Measurements from ENCODE around the gene CARD14.
"Not testable (repeated sequence)": the region's sequence is repeated elsewhere in the genome, so short reads cannot be mapped to it uniquely, and the experiment has no call there.

The CARD14 gene

GRCh38 chr17:80183581-80184422 is 14.0 kb downstream of the CARD14 start:
- no peak overlapping the region for H3K4me3 ChIP-seq (ENCODE audit: low read depth, low read length)

- no peak overlapping the region for H3K4me3 ChIP-seq (ENCODE audit: low read depth, low read length)
These were observed 14.5 kb downstream of the CARD14 start for GRCh38 chr17:80184423-80184714.

DNA sequence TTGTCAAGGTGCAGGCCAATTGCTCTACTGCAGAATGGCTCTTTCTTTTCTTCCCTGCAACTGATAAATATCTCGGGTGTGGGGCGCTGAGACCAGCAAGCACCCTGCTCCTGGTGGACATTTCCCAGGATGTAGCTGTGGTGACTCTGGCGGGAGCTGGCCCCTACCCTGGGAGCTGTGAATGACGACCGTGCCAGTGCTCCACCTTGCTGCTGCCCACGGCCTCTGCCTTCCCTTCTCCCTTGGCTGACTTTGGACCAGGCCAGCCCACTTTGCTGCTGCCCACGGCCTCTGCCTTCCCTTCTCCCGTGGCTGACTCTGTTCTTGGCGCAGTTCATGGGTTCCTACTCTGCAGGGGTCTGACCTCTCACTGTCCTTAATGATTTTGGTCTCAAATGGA is 16.1 kb downstream of the CARD14 start:
- no peak overlapping the region for H3K4me3 ChIP-seq (ENCODE audit: low read depth, low read length)

DNA sequence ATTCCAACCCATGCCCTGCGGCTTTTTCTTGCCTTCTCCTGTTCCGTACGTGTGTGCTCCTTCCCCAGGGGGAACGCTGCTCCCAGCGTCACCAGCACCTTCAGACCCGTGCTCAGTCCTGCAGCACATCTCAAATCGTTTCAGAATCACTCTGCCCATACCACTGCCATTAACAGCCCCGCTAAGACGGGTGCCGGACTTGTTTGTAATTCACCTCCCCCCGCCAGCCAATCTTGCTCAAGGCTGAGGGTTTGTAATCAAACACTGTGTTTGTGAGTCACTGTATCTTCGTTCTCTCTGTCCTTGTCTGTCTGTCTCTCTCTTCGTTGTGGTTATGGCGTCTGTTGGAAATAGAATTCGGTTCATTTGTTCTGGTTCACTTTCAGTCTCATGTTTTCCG is 17.3 kb downstream of the CARD14 start:
- no peak overlapping the region for H3K4me3 ChIP-seq (ENCODE audit: low read depth, low read length)

- H3K4me3 ChIP-seq (ENCODE audit: low read depth, low read length): no peak overlapping the region
These were observed 17.7 kb downstream of the CARD14 start for GRCh38 chr17:80187515-80187941.

- H3K4me3 ChIP-seq (ENCODE audit: low read depth, low read length): no peak overlapping the region
These were observed 19.8 kb downstream of the CARD14 start for GRCh38 chr17:80189611-80190010.

DNA sequence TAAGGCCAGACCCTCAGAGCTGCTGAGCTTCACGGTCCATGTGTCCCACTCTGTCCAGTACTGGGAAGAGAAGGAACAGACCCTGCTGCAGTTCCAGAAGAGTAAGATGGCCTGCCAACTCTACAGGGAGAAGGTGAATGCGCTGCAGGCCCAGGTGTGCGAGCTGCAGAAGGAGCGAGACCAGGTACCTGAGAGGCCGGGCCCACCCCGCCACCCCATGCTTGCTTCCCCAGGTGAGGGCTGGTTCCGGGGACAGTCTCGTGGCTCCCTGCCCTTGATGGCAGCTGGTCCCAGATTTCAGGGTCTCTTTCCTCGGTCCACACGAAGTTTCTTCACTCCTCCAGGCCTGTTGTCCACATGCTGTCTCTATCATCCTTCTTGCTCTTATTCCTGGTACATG is 20.9 kb downstream of the CARD14 start:
- H3K4me3 ChIP-seq (ENCODE audit: low read depth, low read length): no peak overlapping the region

GRCh38 chr17:80191192-80191591 is 21.4 kb downstream of the CARD14 start:
- H3K4me3 ChIP-seq (ENCODE audit: low read depth, low read length): no peak overlapping the region

DNA sequence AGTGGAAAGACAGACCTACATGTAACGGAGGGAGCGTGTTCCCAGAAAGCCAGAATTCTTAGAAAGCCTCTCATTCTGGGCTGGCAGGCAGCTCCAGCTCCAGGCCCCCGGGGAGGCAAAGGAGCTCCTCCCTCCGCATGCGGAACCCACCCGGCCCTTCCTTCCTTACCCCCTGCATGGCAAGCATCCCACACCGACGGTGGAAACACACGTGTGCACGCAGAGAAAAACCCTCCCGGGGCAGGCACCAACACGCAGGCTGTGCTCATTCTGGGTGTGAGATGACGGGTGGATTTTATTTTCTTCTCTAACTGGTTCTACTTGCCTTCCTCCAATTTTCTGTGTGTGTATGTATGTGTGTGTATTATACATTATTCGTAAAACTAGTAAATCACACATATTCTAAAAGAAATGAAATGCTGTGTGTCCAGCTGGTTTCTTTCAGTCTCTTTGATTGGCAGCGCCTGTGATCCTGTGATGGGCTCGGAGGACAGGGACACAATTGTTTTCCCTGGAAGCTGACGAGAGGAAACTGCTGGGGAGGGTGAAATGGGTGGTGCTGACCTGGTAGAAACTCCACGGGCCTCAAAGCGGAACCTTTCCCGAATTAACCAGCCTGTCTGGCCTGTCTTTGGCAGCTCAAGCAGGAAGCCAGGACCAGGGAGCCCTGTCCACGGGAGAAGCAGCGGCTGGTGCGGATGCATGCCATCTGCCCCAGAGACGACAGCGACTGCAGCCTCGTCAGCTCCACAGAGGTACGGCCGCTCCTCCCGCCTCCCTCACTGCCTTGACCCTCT is 22.2 kb downstream of the CARD14 start:
- H3K4me3 ChIP-seq (ENCODE audit: low read depth, low read length): no peak overlapping the region

- H3K4me3 ChIP-seq (ENCODE audit: low read depth, low read length): no peak overlapping the region
These were observed 25.3 kb downstream of the CARD14 start for GRCh38 chr17:80195141-80195540.

GRCh38 chr17:80195671-80196529 is 26.1 kb downstream of the CARD14 start:
- H3K4me3 ChIP-seq (ENCODE audit: low read depth, low read length): no peak overlapping the region

GRCh38 chr17:80196652-80197051 is 26.8 kb downstream of the CARD14 start:
- H3K4me3 ChIP-seq (ENCODE audit: low read depth, low read length): no peak overlapping the region

- no peak overlapping the region for H3K4me3 ChIP-seq (ENCODE audit: low read depth, low read length)
These were observed 28.4 kb downstream of the CARD14 start for GRCh38 chr17:80198144-80198661.

GRCh38 chr17:80199295-80199694 is 29.5 kb downstream of the CARD14 start:
- H3K4me3 ChIP-seq (ENCODE audit: low read depth, low read length): not testable (repeated sequence)

GRCh38 chr17:80201446-80201845 is 31.6 kb downstream of the CARD14 start:
- H3K4me3 ChIP-seq (ENCODE audit: low read depth, low read length): no peak overlapping the region

GRCh38 chr17:80202197-80202596 is 32.4 kb downstream of the CARD14 start:
- H3K4me3 ChIP-seq (ENCODE audit: low read depth, low read length): no peak overlapping the region

GRCh38 chr17:80203471-80203963 is 33.7 kb downstream of the CARD14 start:
- H3K4me3 ChIP-seq (ENCODE audit: low read depth, low read length): no peak overlapping the region

- H3K4me3 ChIP-seq (ENCODE audit: low read depth, low read length): no peak overlapping the region
These were observed 35.0 kb downstream of the CARD14 start for GRCh38 chr17:80204626-80205468.

DNA sequence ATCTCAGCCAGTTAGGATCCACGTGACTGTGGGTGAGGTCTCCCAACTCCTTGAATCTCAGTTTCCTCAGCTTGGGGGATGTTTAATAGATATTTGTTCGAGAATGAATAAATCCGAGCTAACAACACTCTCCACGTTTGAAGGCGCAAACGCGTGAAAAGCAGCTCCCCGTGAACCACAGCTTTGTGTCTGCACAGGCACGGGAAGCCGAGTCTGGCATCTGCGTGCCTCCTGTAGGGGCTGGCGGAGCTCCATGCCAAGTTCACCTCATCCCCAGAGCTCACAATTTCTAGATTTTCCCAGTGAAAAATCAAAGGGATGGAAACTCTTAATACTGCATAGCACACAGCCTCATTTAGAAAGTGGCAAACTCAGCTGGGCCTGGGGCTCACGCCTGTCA is 36.0 kb downstream of the CARD14 start:
- no peak overlapping the region for H3K4me3 ChIP-seq (ENCODE audit: low read depth, low read length)

DNA sequence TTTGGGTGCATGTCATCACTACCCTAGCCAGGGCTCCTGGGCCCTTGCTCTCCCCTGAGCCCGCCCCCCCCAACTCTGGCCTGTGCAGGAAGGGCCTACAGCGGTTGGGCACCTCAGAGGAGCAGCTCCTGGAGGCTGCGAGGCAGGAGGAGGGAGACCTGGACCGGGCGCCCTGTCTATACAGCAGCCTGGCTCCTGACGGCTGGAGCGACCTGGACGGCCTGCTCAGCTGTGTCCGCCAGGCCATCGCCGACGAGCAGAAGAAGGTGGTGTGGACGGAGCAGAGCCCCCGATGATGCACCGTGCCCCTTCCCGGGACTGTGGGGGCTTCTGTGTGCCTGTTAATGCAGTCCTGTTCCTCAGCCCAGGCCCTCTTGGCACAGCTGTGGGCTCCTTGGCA is 38.2 kb downstream of the CARD14 start:
- H3K4me3 ChIP-seq (ENCODE audit: low read depth, low read length): no peak overlapping the region
